HG03457 (cell line): ENCODE results near the gene CD83.

ENCODE experiments used
- ATAC-seq: cut with Tn5 transposase; IDR thresholded peaks from one replicate; pipeline ENCODE4 v1.9.1; 2021; ENCODE audit warnings: moderate number of reproducible peaks; ENCODE audit not compliant: unreplicated experiment

The CD83 gene

DNA sequence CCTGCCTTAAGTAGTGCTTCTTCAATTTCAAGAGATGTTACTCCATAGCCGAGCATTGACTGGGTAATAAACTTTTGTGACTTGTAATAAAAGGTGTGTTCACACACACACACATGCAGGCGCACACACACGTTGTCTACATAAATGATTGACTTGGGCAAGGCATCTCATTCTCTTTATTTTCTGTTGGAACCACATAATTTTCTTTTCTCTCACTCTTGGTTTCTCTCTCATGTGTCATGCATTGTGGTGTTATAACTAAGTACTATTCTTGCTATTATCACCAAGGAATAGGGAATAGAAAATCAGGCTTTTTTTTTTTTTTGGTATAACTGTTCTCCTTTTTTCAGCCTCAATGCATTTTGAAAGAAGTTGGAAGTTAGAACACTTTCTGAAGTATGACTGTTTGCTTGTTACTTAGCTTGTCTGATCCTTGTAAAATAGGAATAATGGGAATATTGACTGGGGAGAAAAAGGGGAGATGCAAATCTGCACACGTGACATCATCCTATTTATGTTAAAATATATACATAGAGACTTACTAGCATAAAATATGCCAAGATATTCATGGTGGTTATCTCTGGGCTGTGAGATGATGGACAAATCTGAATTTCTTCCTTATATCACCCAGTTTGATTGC is 26.1 kb upstream of the CD83 start:
- no peak for ATAC-seq

DNA sequence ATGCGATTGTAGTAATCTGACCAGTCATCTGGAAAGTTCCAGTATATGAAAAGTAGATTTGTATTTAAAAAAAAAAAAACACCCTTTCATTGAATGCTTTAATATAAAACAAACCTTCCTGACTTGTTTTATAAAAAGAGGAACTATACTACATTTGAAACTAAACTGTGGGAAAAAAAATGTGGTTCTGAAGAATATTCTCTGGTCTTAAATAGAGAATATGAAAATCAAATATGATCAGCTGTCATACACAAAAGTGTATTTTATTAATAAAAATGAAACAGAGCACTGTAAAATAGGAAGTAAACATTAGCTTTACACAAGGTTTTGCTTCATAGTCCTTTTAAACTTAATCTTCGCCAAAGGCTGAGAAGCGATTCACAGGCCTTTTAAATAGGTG is 25.3 kb upstream of the CD83 start:
- no peak for ATAC-seq

DNA sequence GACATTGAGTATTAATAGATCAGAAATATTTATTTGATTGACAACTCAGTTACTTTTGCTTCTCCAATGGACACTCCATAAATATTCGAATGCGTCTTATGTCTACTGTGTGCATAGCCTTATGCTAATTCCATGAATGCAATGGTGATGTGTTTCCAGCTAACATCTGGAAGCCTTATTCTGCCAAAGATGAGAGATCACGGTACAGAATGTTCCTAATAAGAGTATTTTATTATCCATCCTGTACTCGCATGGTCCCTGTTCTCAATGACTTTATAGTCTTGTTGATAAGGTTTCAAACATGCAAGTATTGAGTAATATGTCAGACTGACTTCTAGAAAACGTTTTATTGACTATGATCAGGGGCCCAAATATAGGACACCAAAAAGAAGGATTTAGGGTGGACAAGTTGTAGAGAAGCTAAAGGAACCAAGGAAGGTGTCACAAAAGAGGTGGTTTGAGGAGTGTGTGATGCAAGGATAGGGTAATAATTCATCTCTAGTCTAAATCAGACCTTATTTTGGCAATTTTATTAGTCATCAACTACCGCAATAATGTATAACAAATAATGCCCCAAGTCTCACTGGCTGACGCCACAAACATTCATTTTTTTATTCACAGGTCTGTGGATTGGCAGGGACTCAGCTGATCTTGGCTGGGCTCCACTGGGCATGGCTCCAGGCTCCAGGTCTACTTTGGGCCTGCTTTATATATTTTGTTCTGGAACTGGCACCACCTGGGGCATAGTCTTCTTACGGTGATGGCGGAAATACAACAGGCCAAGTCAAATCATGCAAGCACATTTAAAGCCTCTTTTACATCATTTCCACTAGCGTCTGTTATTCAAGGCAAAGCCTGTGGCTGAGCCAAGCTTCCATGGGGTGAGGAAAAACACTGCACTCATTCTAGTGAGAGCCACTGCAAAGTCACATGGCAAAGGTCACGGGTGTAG is 24.5 kb upstream of the CD83 start:
- no peak for ATAC-seq

DNA sequence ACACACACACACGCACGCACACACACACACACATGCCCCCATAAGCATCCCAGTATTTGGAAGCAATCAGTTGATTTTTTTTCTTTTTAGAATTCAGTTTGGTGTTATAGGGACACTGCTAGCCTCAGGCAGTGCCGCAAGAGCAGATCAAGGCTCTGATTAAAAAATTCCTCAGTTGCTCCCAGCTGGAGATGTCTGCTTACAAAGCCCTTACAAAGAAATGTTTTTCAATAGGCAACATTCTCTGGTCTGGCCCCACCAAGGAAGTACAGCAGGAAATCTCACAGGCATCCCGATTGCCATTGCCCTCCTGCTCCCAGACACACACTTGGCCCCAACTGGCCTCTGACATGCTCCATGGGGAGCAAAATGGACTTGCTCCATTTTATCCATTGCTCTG is 22.9 kb upstream of the CD83 start:
- no peak for ATAC-seq

DNA sequence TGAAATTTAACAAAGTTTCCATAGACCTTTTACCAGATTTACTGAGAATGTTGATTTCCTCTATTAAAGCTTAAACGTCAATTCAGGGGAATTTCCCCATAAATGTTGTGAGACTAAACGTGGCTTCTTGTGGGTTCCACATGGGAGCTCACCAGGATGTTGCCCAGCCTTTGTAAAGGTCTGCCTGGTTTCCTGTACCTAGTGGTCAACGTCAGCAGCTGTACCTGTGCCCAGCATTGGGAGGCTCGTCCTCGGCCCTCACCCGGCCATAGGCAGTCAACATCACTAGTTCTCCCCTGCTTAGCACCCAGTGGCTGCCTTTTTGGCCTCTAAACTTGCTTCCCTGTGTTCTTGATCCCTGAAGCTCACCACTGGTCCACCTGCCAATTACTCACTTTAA is 22.1 kb upstream of the CD83 start:
- peak; percentile 45 for ATAC-seq

DNA sequence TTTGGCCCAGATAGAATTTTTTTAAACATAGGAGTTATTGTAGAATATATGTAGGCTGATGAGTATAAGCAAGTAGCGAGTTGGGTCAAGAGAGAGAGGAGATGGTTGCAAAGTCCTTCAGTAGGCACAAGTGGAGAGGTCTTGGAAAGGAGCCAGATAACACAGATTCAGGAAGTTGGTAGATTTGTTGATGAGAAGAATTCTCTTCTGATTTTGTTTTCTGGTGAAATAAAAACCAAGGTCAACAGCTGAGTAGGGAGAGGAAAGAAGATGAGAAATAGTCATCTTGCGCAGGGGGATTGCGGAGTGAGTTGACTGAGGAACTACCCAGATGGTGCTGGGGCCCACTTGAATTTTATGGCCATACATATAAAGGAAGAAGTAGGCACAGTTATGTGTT is 17.4 kb upstream of the CD83 start:
- ATAC-seq: no peak

DNA sequence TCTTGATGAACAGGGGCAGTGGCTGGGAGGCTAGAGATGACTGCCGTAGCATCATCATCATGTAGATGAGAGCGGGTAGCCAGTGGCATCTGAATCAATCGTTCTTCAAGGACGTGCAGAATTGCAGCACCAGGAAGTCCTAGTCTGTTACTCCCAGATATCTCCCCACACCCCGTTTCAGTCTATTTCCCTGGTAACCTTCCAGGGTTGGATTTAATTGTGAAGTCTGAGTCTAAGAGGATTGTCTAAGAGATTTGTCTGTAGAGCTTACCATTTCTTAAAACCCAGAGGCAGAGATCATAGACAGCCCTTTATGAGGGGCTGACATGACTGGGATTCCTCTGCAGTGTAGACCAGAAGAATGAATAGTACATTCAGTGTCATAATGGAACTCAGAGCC is 16.6 kb upstream of the CD83 start:
- ATAC-seq: no peak

DNA sequence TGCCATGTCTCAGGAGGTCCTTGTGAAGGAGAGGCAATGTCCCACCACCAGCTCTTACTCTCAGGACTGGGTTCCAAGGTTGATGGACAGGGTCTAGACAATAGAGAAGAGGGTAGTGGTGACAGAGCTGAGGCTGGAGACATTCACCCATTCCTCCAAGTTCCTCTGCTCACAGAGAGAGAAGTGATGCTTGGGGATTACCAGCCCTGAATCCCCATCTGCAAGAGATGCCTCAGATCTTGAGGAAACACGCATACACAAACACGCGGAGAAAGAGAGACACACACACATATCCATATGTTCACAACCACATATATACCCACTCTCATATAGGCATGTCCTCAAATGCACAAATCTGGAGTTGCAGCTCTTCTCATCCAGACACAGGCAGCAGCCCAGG is 15.2 kb upstream of the CD83 start:
- ATAC-seq: no peak

DNA sequence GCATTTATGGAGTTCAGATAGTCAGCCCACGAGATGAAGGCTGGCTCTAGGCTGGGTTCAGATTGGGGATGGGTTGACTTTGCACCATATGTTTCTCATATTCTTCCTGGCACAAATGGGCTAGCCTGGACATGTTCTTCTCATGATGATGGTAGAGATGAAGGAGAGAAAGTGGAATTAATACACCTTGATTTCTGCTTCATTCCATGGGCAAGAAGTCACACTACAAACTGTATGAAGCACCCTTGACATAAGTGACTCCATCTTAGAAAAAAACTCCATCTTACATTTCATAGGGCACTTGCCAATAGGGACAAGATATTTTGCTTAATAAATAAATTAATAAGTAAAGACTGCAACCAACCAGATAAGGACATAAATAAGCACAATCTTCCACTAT is 12.0 kb upstream of the CD83 start:
- no peak for ATAC-seq

DNA sequence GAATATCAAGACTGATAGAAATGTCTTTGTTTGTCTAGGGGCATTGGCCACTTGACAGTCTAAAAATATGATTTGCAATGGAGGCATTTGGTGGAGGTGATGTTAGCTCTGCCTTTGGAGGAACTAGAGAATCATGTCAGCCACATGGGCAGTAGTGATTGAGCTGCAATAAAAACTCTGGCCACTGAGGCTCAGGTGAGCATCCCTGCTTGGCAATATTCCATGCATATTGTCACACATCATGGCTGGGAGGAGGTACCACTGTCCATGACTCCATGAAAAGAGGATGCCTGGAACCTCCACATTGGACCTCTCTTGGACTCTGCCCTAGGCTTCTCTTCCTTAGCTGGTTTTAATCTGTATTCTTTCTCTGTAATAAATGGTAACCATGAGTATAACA is 10.6 kb upstream of the CD83 start:
- ATAC-seq: no peak

DNA sequence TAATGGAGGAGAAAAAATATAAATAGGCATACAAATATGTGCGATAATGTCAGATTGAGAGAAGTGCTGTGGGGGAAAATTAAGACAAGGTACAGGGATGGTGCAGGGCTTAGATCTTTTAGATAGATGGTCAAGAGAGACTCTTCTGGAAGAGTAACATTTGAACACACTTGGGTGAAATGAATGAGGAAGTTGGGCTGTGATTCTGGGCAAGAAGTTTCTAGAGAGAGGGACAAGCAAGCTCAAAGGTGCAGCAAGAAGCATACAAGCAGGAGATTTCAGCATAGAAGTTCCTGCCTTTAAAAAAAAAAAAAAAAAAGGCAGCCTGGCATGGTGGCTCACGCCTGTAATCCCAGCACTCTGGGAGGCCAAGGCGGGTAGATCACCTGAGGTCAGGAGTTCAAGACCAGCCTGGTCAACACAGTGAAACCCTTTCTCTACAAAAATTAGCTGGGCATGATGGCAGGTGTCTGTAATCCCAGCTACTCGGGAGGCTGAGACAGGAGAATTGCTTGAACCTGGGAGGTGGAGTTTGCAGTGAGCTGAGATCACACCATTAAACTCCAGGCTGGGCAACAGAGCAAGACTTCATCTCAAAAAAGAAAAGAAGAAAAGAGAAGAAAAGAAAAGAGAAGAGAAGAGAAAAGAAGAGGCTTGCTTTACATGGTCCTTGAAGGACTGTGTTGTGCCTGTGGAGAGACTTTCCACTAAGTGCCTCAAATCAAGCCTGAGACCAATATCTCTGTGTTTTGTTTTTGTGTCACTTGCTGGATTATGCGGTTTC is 9.7 kb upstream of the CD83 start:
- ATAC-seq: no peak

DNA sequence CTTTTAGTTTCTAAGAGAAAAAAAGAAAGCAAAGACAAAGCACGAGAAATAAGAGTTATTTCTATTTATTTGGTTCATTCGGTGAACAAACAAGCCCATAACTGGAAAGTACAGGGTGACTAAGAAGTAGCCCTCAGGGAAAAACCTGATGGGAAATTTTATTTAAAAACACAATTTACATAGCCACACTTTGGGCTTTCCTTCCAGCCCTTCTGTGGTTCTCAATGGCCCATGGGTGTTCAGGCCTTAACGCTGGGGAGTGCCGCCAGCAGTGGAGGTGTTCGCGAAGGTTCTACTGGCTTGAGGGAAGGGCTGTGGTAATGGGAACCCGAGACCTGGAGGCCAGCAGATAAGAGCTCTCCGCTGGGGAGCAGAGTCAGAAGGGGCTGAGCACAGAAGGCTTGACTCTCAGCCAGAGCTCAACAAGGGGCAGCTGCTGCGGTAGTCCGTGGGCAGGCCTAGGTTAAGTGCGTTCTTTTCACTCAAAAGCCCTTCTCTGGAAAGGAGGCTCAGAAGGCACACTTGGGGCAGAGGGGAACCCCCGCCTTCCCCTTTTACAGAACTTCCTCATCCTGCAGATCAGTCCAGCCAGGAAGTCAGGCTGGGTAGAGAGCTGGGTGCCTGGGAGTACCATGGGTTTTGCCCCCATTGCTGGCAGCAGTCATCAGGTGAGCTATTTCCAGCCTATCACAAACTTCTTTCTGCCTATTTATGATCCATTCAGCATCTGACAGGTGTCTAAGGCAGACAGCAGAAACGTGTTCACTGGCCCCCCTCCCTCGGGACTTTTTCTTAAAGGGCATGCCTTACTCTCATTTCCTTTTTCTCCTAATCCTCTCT is 8.8 kb upstream of the CD83 start:
- ATAC-seq: peak; percentile 65

DNA sequence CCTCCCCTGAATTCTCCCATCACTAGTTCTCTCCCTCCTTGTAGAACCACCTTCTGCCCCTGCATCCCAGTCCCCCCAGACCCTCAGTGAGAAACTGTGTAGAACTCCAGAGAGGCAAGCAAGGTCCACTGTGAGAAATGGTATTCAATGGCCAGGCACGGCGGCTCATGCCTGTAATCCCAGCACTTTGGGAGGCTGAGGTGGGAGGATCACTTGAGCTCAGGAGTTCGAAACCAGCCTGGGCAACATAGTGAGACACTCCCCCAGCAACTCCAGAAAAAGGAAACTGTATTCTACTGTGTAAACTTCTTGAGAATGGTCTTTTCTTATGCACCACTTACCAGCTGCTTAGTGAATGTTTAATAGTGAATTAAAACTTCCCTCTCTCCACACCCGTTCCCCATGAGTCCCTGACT is 8.2 kb upstream of the CD83 start:
- ATAC-seq: peak; percentile 21

DNA sequence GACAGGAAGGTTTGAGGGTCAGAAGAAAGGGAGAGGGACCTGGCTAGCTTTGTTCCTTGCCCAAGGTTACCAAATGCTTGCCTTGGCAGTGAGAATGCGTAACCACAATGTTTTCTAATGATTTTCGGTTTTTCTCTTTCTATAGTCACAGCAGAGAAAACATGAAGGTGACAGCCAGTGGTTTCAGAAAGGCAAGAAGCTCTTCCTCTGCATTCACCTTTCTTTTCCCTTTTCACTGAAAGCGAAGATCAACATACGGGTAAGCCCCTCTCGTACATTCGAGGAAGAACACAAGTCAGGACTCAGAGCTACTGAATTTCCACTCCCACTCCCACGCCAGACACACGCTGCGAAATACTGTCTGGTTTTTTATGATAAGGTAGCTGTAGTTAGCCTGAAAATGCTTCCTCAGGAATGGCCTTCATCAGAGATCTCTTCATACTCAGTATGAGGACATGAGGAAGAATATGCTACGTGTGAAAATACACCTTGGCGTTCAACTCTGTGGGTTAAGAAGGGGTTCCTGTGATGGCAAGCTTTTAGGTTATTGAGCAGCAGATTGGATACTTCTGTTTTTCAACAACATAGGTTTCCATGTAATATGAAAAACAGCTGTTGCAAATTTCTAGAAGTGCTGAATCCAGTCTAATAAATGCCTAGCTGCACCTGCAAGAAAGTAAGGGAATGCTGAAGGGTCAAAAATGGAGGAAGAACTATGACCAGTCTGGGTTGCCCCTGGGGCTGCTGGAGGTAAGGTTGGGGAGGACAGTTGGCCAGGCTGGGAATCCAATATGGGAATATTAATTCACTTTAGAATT is 7.4 kb upstream of the CD83 start:
- ATAC-seq: peak; percentile 31

DNA sequence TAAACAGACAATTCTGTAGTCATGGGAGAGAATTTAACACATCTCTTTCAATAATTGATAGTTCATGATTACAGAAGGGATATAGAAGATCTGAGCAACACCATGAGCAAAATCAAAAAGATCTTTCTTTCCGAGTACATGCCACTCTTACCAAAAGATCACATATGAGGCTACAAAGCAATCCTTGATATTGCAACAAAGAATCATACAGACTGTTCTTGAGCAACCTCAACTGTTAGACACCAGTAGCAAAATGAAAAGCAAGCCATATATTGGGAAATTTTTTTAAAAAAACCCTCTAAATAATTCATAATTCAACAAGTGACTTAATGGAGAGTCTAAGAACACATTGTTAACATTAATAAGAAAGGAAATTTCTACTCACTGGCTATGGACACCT is 3.6 kb upstream of the CD83 start:
- ATAC-seq: no peak

DNA sequence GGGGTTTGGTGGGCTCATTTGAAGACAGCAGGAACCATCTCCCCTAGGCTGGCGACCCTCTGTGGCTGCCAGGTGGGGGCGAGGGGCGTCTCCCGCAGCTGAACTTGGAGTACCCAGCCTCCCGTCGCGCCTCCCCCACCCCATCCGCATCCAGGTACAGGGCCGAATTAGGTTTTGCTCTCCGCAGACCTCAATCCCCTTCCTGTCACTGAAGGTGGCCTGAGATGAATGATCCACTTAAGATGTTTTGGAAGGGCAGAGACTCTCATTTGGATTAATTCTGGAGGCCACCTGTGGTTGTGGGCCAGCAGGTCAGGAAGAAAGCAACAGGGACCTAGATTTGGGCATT is 493 bp downstream of the CD83 start:
- ATAC-seq: peak; percentile 8

DNA sequence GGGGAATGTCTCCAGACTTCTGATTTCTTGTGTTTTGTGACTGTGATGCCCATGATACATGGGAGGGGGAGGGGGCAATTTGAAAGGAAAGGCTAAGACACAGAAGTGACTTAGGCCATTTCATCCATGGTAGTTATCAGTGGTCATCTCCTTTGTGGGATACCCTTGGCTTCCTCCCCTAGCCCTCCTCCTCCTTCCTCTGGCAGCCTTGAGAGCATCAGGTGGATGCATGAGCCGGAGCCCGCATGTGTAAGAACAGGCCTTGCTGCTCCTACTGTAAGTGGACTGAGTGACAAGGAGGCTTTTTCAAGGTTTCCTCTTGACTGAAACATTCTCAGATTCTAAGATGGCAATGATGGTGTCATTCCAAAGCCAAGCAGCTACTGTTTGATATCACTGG is 874 bp downstream of the CD83 start:
- no peak for ATAC-seq

DNA sequence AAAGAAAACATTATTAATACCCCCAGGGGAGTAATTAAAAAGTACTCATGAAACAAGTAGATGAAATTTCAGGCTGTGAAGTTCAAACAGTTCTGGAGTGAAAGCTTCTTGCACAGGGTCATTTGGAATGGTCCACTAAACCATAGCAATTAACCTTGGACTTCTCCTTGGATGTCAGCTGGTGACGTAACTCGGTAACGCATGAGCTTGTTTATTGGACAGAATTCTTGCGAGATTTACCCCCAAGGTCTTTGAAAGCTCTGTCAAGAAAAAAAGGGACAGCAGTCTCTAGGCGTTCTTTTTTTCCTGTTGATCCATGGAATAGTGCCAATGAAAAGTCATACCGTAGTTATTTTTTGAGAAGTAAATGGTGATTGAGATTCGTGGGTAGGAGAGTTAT is 2.2 kb downstream of the CD83 start:
- no peak for ATAC-seq

DNA sequence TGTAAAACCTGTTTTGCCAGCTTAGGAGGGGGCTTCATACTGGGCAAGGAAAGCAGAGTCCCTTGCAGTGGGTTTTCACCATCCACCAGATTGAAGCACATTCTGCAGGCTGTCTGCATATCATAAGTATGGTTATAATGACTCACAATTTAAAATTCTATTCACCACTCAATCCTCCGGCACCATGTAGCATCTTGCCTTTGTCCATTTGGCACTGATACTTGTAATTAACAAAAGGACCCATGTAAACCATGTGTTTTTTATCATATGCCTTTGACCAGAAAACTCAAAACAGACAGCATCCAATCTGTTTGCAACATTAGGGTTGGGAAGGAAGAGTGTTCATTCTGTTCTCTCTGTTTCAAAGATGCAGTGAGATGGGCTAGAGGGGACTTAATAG is 3.0 kb downstream of the CD83 start:
- no peak for ATAC-seq

DNA sequence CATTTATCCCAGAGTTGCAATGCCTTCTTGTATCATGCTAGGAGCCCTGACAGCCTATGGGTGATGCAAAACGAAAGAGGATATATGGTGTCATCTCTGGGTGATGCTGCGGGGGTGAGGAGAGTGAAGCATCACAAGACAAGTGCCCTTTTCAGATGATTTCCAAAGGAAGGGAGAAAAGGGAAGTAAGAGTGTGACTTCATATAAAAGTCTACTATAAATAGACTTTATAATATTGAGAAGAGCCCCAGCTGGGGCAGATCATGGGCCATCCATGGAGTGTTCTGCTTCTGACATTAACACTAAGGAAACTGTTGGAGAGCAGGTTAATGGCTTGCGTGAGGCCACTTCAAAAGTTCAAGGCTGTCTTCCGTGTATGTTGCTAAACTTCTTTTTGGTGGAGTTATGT is 4.4 kb downstream of the CD83 start:
- ATAC-seq: peak; percentile 51
